ENCODE measurements around the gene F11R.

GRCh38 chr1:160963521-160963920, 57.4 kb downstream of the F11R start:
- TF ChIP-seq CTCF (IDR thresholded peaks at IDR 0.05 in 4 of 5, conservative IDR thresholded peaks at IDR 0.05 in 1 of 5) = no peak
- TF ChIP-seq POLR2A (IDR thresholded peaks at IDR 0.05) = no peak
